K562 (cell line): Measurements from ENCODE around the gene ZFAND3. TPM values are rescaled to one million over a fixed set of nuclear protein-coding genes. Genes with fewer than 3 reads are reported as not detected.

Experiments used
- ATAC-seq: fragments of 200-7000 bp; cut with Tn5 transposase; 3 replicates; pipeline ENCODE4 v1.9.1; 2020; ENCODE audit warnings: moderate library complexity
- BruUV-seq: library from RNA; stranded (reverse); fragments of 400-500 nt; replicated peaks from 2 replicates; lab custom pipeline; 2021; lab: Mats Ljungman, UMichigan
- CTCF ChIA-PET: fragments of 300-600 bp; formaldehyde crosslinking; extraction: SDS; loops from one replicate; lab custom pipeline; 2021; ENCODE audit warnings: low intra/inter-chr PET ratio; lab: Yijun Ruan, JAX
- POLR2A ChIA-PET: fragments of 300-600, 350-650 bp; sonication (Branson Sonifier 250); formaldehyde crosslinking; extraction: SDS; loops from one replicate; lab custom pipeline; 2021; ENCODE audit warnings: antibody characterized with exemption, inconsistent platforms; lab: Yijun Ruan, JAX
- DNase-seq, 4 experiments: peaks; one replicate each; pipeline versions ENCODE4 v3.0.0 to v3.0.0-alpha.2; 2011 to 2018; ENCODE audit warnings: low spot score in 3 of 4, mixed read lengths in 3 of 4; ENCODE audit errors: extremely low read depth in 1 of 4
- FAIRE-seq: peaks from 2 replicates; lab custom pipeline; 2011; peaks lifted over from hg19 to GRCh38; lab: Jason Lieb, UNC
- H2AFZ ChIP-seq: 2 replicates; pipeline ENCODE4 v1.6.0; 2011; ENCODE audit warnings: low read depth, low read length, control low read depth, inconsistent platforms
- H3K27ac ChIP-seq: fragments of 200-600 bp; 3 replicates; pipeline ENCODE4 v1.8.0; 2011; ENCODE audit warnings: low read depth, mild to moderate bottlenecking, control low read depth, inconsistent platforms, low read length, moderate library complexity, mixed read lengths; ENCODE audit errors: extremely low read depth
- H3K27me3 ChIP-seq, 2 experiments: fragments of 300-600 bp in 1 of 2; 2 replicates in 1 of 2; 3 replicates in 1 of 2; pipeline versions ENCODE4 v1.6.0 to v1.8.0; 2011; ENCODE audit warnings: inconsistent platforms in 2 of 2, low read length in 2 of 2, mild to moderate bottlenecking in 1 of 2, mixed read lengths in 1 of 2, moderate library complexity in 1 of 2; ENCODE audit not compliant: control insufficient read depth in 2 of 2, insufficient read depth in 2 of 2
- H3K36me3 ChIP-seq: fragments of 300-600 bp; 3 replicates; pipeline ENCODE4 v1.8.0; 2011; ENCODE audit warnings: mild to moderate bottlenecking, low read length, inconsistent platforms; ENCODE audit not compliant: control insufficient read depth, insufficient read depth
- H3K4me1 ChIP-seq, 2 experiments: fragments of 200-600 bp in 1 of 2; replicated peaks in 1 of 2; 2 replicates in 1 of 2; 3 replicates in 1 of 2; pipeline versions ENCODE4 v1.5.1 to v1.8.0; 2011; ENCODE audit warnings: inconsistent platforms in 2 of 2, low read length in 2 of 2, mild to moderate bottlenecking in 1 of 2, mixed read lengths in 1 of 2, moderate library complexity in 1 of 2; ENCODE audit not compliant: control insufficient read depth in 2 of 2, insufficient read depth in 2 of 2
- H3K4me2 ChIP-seq: 2 replicates; pipeline ENCODE4 v1.6.1; 2011; ENCODE audit warnings: low read length, control low read depth, inconsistent platforms, mixed read lengths; ENCODE audit not compliant: insufficient read depth
- H3K4me3 ChIP-seq: fragments of 200-600 bp; sonication (generic), shearing (Covaris generic); 2 replicates; pipeline ENCODE4 v1.5.1; 2016; ENCODE audit warnings: control low read depth, inconsistent platforms
- H3K79me2 ChIP-seq: fragments of 200-600 bp; 3 replicates; pipeline ENCODE4 v1.8.0; 2011; ENCODE audit warnings: low read length, inconsistent platforms; ENCODE audit not compliant: control insufficient read depth, insufficient read depth
- H3K9ac ChIP-seq, 2 experiments: 2 replicates each; pipeline versions ENCODE4 v1.6.0 to v1.6.1; 2011; ENCODE audit warnings: low read depth in 2 of 2, low read length in 2 of 2, control low read depth in 1 of 2, inconsistent platforms in 1 of 2, mild to moderate bottlenecking in 1 of 2, mixed read lengths in 1 of 2; ENCODE audit not compliant: insufficient read depth in 1 of 2
- H3K9me1 ChIP-seq: one replicate; pipeline ENCODE4 v1.6.0; 2011; ENCODE audit warnings: inconsistent platforms, mild to moderate bottlenecking, low read length, moderate library complexity; ENCODE audit not compliant: control insufficient read depth, insufficient read depth
- H3K9me3 ChIP-seq: replicated peaks from 2 replicates; pipeline ENCODE4 v1.5.1; 2011; ENCODE audit warnings: low read depth, low read length, inconsistent platforms; ENCODE audit not compliant: control insufficient read depth, insufficient read depth
- H4K20me1 ChIP-seq: replicated peaks from 2 replicates; pipeline ENCODE4 v1.6.1; 2011; ENCODE audit warnings: low read length, inconsistent platforms, mixed read lengths; ENCODE audit not compliant: control insufficient read depth, insufficient read depth
- BRD9 ChIP-seq: fragments of 450-650 bp; IDR thresholded peaks from 2 replicates; pipeline ENCODE4 v1.6.1; 2018; ENCODE audit warnings: low read depth; ENCODE audit not compliant: partially characterized antibody
- CBFB ChIP-seq: sonication (generic); formaldehyde crosslinking; IDR thresholded peaks from 2 replicates; pipeline ENCODE4 v1.4.0; 2020; ENCODE audit warnings: mild to moderate bottlenecking, missing genetic modification reagents
- MCM7 ChIP-seq, 2 experiments: fragments of 450-650 bp; IDR thresholded peaks; 2 replicates each; pipeline ENCODE4 v1.6.1; 2016 to 2018
- PRMT5 ChIP-seq: sonication (generic); formaldehyde crosslinking; IDR thresholded peaks from 2 replicates; pipeline ENCODE4 v1.5.0; 2020; ENCODE audit warnings: missing genetic modification reagents
- RB1 ChIP-seq: fragments of 450-650 bp; IDR thresholded peaks from 2 replicates; pipeline ENCODE4 v1.6.1; 2017; ENCODE audit warnings: low read depth, mild to moderate bottlenecking
- TEAD4 ChIP-seq, 2 experiments: sonication (generic) in 1 of 2; formaldehyde crosslinking in 1 of 2; IDR thresholded peaks; 2 replicates each; pipeline versions ENCODE4 v1.6.1 to v1.8.0; 2012 to 2022; ENCODE audit warnings: borderline replicate concordance in 1 of 2, inconsistent platforms in 1 of 2, low read length in 1 of 2, mild to moderate bottlenecking in 1 of 2, missing genetic modification reagents in 1 of 2
- TOE1 ChIP-seq, 2 experiments: fragments of 450-650 bp in 1 of 2; sonication (generic) in 1 of 2; formaldehyde crosslinking in 1 of 2; IDR thresholded peaks; 2 replicates each; pipeline versions ENCODE4 v1.7.1 to v1.8.0; 2016 to 2022; ENCODE audit warnings: borderline replicate concordance in 2 of 2, mild to moderate bottlenecking in 2 of 2, antibody characterized with exemption in 1 of 2, inconsistent platforms in 1 of 2, low read depth in 1 of 2, missing genetic modification reagents in 1 of 2, moderate library complexity in 1 of 2
- ZC3H8 ChIP-seq: fragments of 450-650 bp; IDR thresholded peaks from 2 replicates; pipeline ENCODE4 v1.6.1; 2017
- WGBS: fragments of 100-300 bp; shearing (Covaris generic); methylation state at CpG from one replicate; pipeline ENCODE4 v1.1.6; 2016; ENCODE audit warnings: low coverage, mixed read lengths; ENCODE audit not compliant: insufficient coverage; ENCODE audit errors: missing lambda C conversion rate; 5-methylcytosine and 5-hydroxymethylcytosine counted together
- in situ Hi-C: fragments of 300-500 bp; cut with MboI; formaldehyde crosslinking; loops from 4 replicates; pipeline ENCODE4 v1.15.0; 2018; ENCODE audit warnings: inconsistent platforms, mixed read lengths
- intact Hi-C: fragments of 100-400 bp; cut with micrococcal nuclease; formaldehyde crosslinking; loops from 2 replicates; pipeline ENCODE4 v1.14.2; 2022
- polyA plus RNA-seq, 8 experiments: library from polyadenylated mRNA; depleted of rRNA in 4 of 8; stranded (reverse) in 5 of 8; unstranded in 3 of 8; fragments of >200 nt; fragmentation: Nextera tagmentation in 2 of 8; fragmentation: Illumina TruSeq in 1 of 8; extraction: Ambion mirVana in 2 of 8; extraction: Trizol in 1 of 8; gene quantifications; 2 replicates each; pipeline versions ENCODE4 v1.2.1 to v1.2.3, GENCODE V29; 2011 to 2014; ENCODE audit warnings: inconsistent platforms in 1 of 8, missing spikeins in 1 of 8
- total RNA-seq, 7 experiments: library from RNA; depleted of rRNA in 6 of 7; stranded (reverse); fragments of >200 nt in 6 of 7; fragmentation: Illumina TruSeq in 2 of 7; extraction: Trizol in 2 of 7; gene quantifications; 2 replicates each; pipeline versions ENCODE4 v1.2.1 to v1.2.3, GENCODE V29; 2011 to 2021; ENCODE audit warnings: low replicate concordance in 1 of 7
- TF ChIP-seq, protein P1 (sequence below): sonication (generic); formaldehyde crosslinking; IDR thresholded peaks from 2 replicates; pipeline ENCODE4 v1.8.0; 2023; ENCODE audit warnings: missing genetic modification reagents, mild to moderate bottlenecking, borderline replicate concordance

The ZFAND3 gene
- total and polyA plus RNA-seq, 9 of the 15 experiments (the other 6 are each of a cell fraction or from before 2014, with no cell fraction given): 0.81 to 26.6 (median 11.8) TPM

DNA sequence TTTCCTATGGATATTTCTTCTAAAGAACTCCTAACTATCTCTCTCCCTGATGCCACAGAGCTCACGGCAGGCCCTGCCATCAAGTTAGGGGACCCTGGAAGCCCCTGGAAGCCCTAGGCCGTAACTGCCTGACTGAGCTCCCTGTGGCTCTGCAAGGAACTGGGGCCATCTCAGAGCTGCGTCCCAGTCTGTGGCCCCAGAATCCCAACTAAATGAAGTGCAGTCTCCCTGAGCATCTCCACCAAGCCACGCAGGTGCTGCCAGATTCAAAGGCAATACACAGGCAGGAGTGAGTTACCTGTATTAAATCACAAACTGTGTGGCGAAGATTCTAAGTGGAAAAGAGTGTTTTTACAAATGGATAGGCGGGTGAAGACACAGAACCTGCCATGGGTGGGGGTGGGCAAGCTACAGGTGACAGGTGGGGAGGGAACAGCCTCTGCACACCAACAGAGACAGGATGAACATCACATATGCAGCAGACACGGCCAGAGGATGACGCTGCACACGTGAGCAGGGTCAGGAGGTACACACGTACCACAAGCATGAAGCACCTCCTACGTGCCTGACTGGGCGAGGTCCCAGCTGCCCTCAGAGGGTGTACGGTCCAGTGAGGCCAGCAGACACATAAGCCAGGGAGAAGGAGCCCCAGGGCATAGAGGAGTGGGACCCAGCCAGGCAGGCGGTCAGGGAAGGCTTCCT lies 358.5 kb downstream of the ZFAND3 start:
- Histone ChIP-seq H3K4me2 (no peak overlapping the region), H3K27ac (no peak overlapping the region), H4K20me1 (peaks cover 14% of the 10 kb centered on the region; the same call in 1 of the 2 replicates), H3K36me3 (no peaks in the 10 kb centered on the region), H3K9me3 (no peaks in the 10 kb centered on the region), H3K4me3 (no peak overlapping the region), H3K9ac (no peak overlapping the region), H3K79me2 (no peaks in the 10 kb centered on the region), H3K27me3 (peaks cover 59 to 84% of the 10 kb centered on the region in 2 experiments), H3K9me1 (no peaks in the 10 kb centered on the region), H3K4me1 (no peaks in the 10 kb centered on the region; a peak in 1 of 5 replicates), H2AFZ (no peak overlapping the region)
- ChIA-PET CTCF (no interaction called here), POLR2A (interaction anchor here (1.4 kb wide), 1 partner anchor 13 kb away, joined by 3 read pairs; no protein-coding TSS in a partner anchor)
- FAIRE-seq: no peak
- 20% methylated on average over 14 of the region's 14 CpGs for WGBS
- BruUV-seq: no TSS peak
- intact Hi-C loops: no loop called here
- no peak for DNase-seq
- no peak for TF ChIP-seq CBFB
- no peak for TF ChIP-seq RB1
- TF ChIP-seq TEAD4 (IDR thresholded peaks at IDR 0.05; ENCODE audit: low read length): no peak
- no peak for TF ChIP-seq TEAD4 (CRISPR knock-in tag; IDR thresholded peaks at IDR 0.05; ENCODE audit: borderline replicate concordance)
- TF ChIP-seq PRMT5 (CRISPR knock-in tag): no peak
- TF ChIP-seq MCM7 (IDR thresholded peaks at IDR 0.05): no peak
- TF ChIP-seq TOE1 (IDR thresholded peaks at IDR 0.05; ENCODE audit: borderline replicate concordance): no peak
- TF ChIP-seq TOE1 (CRISPR knock-in tag; IDR thresholded peaks at IDR 0.05; ENCODE audit: borderline replicate concordance, low read depth): no peak
- TF ChIP-seq ZC3H8: no peak
- TF ChIP-seq BRD9: no peak
- TF ChIP-seq, protein P1, sequence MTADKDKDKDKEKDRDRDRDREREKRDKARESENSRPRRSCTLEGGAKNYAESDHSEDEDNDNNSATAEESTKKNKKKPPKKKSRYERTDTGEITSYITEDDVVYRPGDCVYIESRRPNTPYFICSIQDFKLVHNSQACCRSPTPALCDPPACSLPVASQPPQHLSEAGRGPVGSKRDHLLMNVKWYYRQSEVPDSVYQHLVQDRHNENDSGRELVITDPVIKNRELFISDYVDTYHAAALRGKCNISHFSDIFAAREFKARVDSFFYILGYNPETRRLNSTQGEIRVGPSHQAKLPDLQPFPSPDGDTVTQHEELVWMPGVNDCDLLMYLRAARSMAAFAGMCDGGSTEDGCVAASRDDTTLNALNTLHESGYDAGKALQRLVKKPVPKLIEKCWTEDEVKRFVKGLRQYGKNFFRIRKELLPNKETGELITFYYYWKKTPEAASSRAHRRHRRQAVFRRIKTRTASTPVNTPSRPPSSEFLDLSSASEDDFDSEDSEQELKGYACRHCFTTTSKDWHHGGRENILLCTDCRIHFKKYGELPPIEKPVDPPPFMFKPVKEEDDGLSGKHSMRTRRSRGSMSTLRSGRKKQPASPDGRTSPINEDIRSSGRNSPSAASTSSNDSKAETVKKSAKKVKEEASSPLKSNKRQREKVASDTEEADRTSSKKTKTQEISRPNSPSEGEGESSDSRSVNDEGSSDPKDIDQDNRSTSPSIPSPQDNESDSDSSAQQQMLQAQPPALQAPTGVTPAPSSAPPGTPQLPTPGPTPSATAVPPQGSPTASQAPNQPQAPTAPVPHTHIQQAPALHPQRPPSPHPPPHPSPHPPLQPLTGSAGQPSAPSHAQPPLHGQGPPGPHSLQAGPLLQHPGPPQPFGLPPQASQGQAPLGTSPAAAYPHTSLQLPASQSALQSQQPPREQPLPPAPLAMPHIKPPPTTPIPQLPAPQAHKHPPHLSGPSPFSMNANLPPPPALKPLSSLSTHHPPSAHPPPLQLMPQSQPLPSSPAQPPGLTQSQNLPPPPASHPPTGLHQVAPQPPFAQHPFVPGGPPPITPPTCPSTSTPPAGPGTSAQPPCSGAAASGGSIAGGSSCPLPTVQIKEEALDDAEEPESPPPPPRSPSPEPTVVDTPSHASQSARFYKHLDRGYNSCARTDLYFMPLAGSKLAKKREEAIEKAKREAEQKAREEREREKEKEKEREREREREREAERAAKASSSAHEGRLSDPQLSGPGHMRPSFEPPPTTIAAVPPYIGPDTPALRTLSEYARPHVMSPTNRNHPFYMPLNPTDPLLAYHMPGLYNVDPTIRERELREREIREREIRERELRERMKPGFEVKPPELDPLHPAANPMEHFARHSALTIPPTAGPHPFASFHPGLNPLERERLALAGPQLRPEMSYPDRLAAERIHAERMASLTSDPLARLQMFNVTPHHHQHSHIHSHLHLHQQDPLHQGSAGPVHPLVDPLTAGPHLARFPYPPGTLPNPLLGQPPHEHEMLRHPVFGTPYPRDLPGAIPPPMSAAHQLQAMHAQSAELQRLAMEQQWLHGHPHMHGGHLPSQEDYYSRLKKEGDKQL (CRISPR knock-in tag): no peak
- in situ Hi-C loops: no loop called here
- ATAC-seq: no peak
